CD14-positive monocyte (primary cell): ENCODE measurements around the gene WNT7B. TPM values are rescaled to one million over a fixed set of nuclear protein-coding genes. Genes with fewer than 3 reads are reported as not detected.

Experiments
- DNase-seq, 3 donors: peaks; one replicate each; pipeline ENCODE4 v3.0.0-alpha.2; 2011 to 2022
- H2AFZ ChIP-seq: 2 replicates; pipeline ENCODE4 v1.6.0; 2012; ENCODE audit warnings: mild to moderate bottlenecking, low read depth, low read length, inconsistent platforms; ENCODE audit not compliant: insufficient read depth, poor library complexity, severe bottlenecking
- H3K27ac ChIP-seq, 2 donors: 1 replicate in 1 of 2; 2 replicates in 1 of 2; pipeline ENCODE4 v1.5.1; 2012 to 2013; ENCODE audit warnings: low read length in 2 of 2, control low read depth in 1 of 2, inconsistent platforms in 1 of 2, low read depth in 1 of 2, mild to moderate bottlenecking in 1 of 2
- H3K27me3 ChIP-seq, 2 donors: one replicate each; pipeline versions ENCODE4 v1.6.0 to v1.6.1; 2011 to 2013; ENCODE audit warnings: low read length in 2 of 2; ENCODE audit not compliant: control insufficient read depth in 2 of 2, insufficient read depth in 2 of 2
- H3K36me3 ChIP-seq, 2 donors: replicated peaks in 1 of 2; 1 replicate in 1 of 2; 2 replicates in 1 of 2; pipeline versions ENCODE4 v1.5.1 to v1.6.1; 2012 to 2013; ENCODE audit warnings: low read length in 2 of 2, control low read depth in 1 of 2, inconsistent platforms in 1 of 2, mild to moderate bottlenecking in 1 of 2; ENCODE audit not compliant: insufficient read depth in 2 of 2, control insufficient read depth in 1 of 2
- H3K4me1 ChIP-seq, 2 donors: 1 replicate in 1 of 2; 2 replicates in 1 of 2; pipeline versions ENCODE4 v1.5.1 to v1.6.1; 2012 to 2013; ENCODE audit warnings: low read length in 2 of 2, control low read depth in 1 of 2, inconsistent platforms in 1 of 2, mild to moderate bottlenecking in 1 of 2, moderate library complexity in 1 of 2; ENCODE audit not compliant: insufficient read depth in 2 of 2, control insufficient read depth in 1 of 2
- H3K4me2 ChIP-seq: replicated peaks from 2 replicates; pipeline ENCODE3; 2012; ENCODE audit warnings: low read length, moderate library complexity, mild to moderate bottlenecking; ENCODE audit not compliant: poor library complexity, severe bottlenecking; ENCODE audit errors: extremely low read depth
- H3K4me3 ChIP-seq, 3 experiments: fragments of 200-600 bp in 1 of 3; sonication (generic) in 1 of 3; replicated peaks in 1 of 3; 1 replicate in 2 of 3; 2 replicates in 1 of 3; pipeline ENCODE4 v1.5.1; 2011 to 2013; ENCODE audit warnings: low read length in 3 of 3, mild to moderate bottlenecking in 3 of 3, control low read depth in 2 of 3, low read depth in 2 of 3, inconsistent platforms in 1 of 3, moderate library complexity in 1 of 3
- H3K79me2 ChIP-seq: 2 replicates; pipeline ENCODE4 v1.6.0; 2012; ENCODE audit warnings: mild to moderate bottlenecking, control low read depth, inconsistent platforms, low read length, moderate library complexity; ENCODE audit not compliant: insufficient read depth
- H3K9ac ChIP-seq: 2 replicates; pipeline ENCODE4 v1.6.0; 2017; ENCODE audit warnings: low read length, mild to moderate bottlenecking; ENCODE audit not compliant: insufficient read depth, poor library complexity, severe bottlenecking
- H3K9me3 ChIP-seq, 2 donors: replicated peaks in 1 of 2; 1 replicate in 1 of 2; 2 replicates in 1 of 2; pipeline versions ENCODE4 v1.5.1 to v1.6.1; 2012 to 2013; ENCODE audit warnings: low read length in 2 of 2, control low read depth in 1 of 2; ENCODE audit not compliant: control insufficient read depth in 1 of 2, insufficient read depth in 1 of 2
- H4K20me1 ChIP-seq: 2 replicates; pipeline ENCODE4 v1.6.0; 2012; ENCODE audit warnings: mild to moderate bottlenecking, low read length, control low read depth, moderate library complexity; ENCODE audit not compliant: insufficient read depth
- H3K27ac Mint-ChIP-seq, 7 donors: one replicate each; pipeline ENCODE4 v1.8.0; 2020; ENCODE audit warnings: mild to moderate bottlenecking in 7 of 7, mixed read lengths in 7 of 7, moderate library complexity in 6 of 7, inconsistent platforms in 2 of 7
- H3K27me3 Mint-ChIP-seq, 3 donors: one replicate each; pipeline ENCODE4 v1.8.0; 2021 to 2022; ENCODE audit warnings: low read depth in 3 of 3, mild to moderate bottlenecking in 3 of 3, mixed read lengths in 3 of 3, moderate library complexity in 3 of 3, inconsistent platforms in 1 of 3
- H3K36me3 Mint-ChIP-seq, 2 donors: one replicate each; pipeline ENCODE4 v1.8.0; 2020; ENCODE audit warnings: mixed read lengths in 2 of 2, inconsistent platforms in 1 of 2, mild to moderate bottlenecking in 1 of 2
- H3K4me1 Mint-ChIP-seq: one replicate; pipeline ENCODE4 v1.8.0; 2020; ENCODE audit warnings: mild to moderate bottlenecking, mixed read lengths
- H3K4me3 Mint-ChIP-seq, 2 donors: one replicate each; pipeline ENCODE4 v1.8.0; 2020; ENCODE audit warnings: mild to moderate bottlenecking in 2 of 2, mixed read lengths in 2 of 2, moderate library complexity in 1 of 2
- H3K9me3 Mint-ChIP-seq, 7 donors: one replicate each; pipeline ENCODE4 v1.8.0; 2020 to 2022; ENCODE audit warnings: mixed read lengths in 7 of 7, mild to moderate bottlenecking in 6 of 7, moderate library complexity in 6 of 7, inconsistent platforms in 2 of 7
- WGBS: methylation state at CpG from one replicate; pipeline ENCODE4 v1.1.5; 2013; ENCODE audit warnings: missing lambda C conversion rate; ENCODE audit not compliant: insufficient coverage; 5-methylcytosine and 5-hydroxymethylcytosine counted together
- intact Hi-C, 2 donors: fragments of 100-400 bp; cut with micrococcal nuclease; formaldehyde crosslinking; loops; one replicate each; pipeline versions ENCODE4 v1.15.0 to v1.15.1; 2023
- polyA plus RNA-seq, 3 donors: library from polyadenylated mRNA; depleted of rRNA in 1 of 3; unstranded in 2 of 3; stranded (reverse) in 1 of 3; fragments of 300-500 nt in 2 of 3; fragments of >200 nt in 1 of 3; fragmentation: Illumina TruSeq in 2 of 3; gene quantifications; 1 replicate in 2 of 3; 2 replicates in 1 of 3; pipeline ENCODE4 v1.2.3, GENCODE V29; 2012 to 2021
- TF ChIP-seq, protein P1 (sequence below): fragments of 200-600 bp; IDR thresholded peaks from one replicate; pipeline ENCODE4 v1.8.0; 2022; ENCODE audit warnings: antibody characterized with exemption, mild to moderate bottlenecking

WNT7B gene
- polyA plus RNA-seq, 3 donors, result not detected

DNA sequence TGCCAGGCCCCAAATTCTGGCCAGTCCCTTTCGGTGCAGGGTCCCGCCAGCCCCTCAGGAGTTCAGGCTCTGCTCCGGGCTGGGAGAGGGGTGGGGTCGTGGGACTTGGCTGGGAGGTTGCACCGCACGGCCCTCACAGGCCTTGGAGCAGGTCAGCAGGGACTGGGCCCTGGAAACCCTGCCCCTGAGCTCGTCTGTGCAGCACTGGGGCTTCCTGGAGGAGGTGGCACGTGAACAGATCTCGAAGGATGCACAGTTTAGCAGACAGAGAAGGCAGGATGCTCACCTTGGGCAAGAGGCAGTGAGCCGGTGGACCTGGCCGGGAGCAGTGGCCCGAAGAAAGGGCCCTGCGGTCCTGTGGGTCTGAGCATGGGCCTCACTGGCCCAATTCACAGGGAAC lies 70.0 kb downstream of the WNT7B start:
- WGBS, result 92% methylated on average over 13 of the region's 13 CpGs
- no peaks in the 10 kb centered on the region for H3K36me3 ChIP-seq
- no peaks in the 10 kb centered on the region for H3K9me3 ChIP-seq
- no peak overlapping the region for H3K4me2 ChIP-seq
- H3K9ac ChIP-seq, result no peak overlapping the region
- no peaks in the 10 kb centered on the region for H3K79me2 ChIP-seq
- no peaks in the 10 kb centered on the region for H3K9me3 Mint-ChIP-seq
- TF ChIP-seq, protein P1, sequence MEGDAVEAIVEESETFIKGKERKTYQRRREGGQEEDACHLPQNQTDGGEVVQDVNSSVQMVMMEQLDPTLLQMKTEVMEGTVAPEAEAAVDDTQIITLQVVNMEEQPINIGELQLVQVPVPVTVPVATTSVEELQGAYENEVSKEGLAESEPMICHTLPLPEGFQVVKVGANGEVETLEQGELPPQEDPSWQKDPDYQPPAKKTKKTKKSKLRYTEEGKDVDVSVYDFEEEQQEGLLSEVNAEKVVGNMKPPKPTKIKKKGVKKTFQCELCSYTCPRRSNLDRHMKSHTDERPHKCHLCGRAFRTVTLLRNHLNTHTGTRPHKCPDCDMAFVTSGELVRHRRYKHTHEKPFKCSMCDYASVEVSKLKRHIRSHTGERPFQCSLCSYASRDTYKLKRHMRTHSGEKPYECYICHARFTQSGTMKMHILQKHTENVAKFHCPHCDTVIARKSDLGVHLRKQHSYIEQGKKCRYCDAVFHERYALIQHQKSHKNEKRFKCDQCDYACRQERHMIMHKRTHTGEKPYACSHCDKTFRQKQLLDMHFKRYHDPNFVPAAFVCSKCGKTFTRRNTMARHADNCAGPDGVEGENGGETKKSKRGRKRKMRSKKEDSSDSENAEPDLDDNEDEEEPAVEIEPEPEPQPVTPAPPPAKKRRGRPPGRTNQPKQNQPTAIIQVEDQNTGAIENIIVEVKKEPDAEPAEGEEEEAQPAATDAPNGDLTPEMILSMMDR, result no peak
- no peak overlapping the region for H2AFZ ChIP-seq
- no peak overlapping the region for H3K4me3 Mint-ChIP-seq
- H4K20me1 ChIP-seq, result no peaks in the 10 kb centered on the region
- H3K4me1 Mint-ChIP-seq, result peaks cover 8% of the 10 kb centered on the region
- H3K4me1 ChIP-seq, result peaks cover 7% of the 10 kb centered on the region in 2 donors
- intact Hi-C loops, result no loop called here
- peaks cover 0 to 27% of the 10 kb centered on the region in 2 donors for H3K27me3 ChIP-seq
- DNase-seq, result no peak
- H3K27me3 Mint-ChIP-seq, result peaks cover 20 to 47% (median 43%) of the 10 kb centered on the region in 3 donors
- no peak overlapping the region for H3K27ac ChIP-seq
- no peak overlapping the region for H3K27ac Mint-ChIP-seq
- no peaks in the 10 kb centered on the region for H3K36me3 Mint-ChIP-seq
- no peak overlapping the region for H3K4me3 ChIP-seq

DNA sequence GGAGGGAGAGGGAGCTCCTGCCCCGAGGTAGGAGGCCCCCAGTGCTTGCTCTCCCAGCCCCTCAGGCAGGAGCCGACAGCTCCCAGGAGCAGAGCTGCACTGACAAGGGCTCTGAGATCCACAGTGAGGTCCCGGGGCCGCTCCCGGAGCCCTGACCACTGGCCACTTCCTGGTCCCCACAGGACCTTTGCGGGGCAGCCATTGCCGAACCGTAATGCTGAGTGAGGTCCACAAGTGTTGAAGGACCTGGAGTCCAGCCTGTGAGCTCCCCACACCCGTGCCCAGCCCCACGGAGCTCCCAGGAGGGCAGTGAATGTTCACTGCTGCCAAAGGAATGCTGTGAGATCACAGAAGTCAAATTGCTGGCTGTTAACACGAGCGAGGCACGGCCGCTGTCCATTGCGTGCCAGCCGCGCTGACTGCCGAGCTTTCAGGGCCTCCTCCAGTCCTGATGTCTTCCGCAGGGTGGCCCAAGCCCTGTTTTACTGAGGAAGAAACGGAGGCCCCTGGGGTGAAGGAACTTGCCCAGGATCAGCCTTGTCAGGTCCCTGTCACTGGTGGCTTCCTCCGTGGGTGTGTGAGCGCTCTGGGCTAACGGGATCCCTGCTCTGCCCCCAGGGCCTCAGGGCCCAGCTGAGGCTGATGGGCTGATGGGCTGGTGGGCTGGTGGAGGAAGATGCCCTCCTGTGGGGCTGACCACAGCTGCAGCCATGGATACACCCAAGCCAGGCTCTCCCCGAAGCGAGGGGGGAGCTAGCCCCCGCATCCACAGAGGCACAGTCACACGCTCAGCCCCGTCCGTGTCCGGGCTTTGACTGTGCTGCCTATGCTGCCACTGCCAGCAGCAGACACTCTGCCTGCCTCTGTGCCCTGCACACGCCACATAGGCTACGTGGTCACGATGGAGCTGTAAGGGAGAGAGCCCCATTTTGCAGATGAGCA lies 70.8 kb downstream of the WNT7B start:
- H3K4me3 Mint-ChIP-seq, result no peak overlapping the region
- H3K4me1 Mint-ChIP-seq, result peaks cover 3% of the 10 kb centered on the region
- TF ChIP-seq, protein P1, result no peak
- intact Hi-C loops, result no loop called here
- no peaks in the 10 kb centered on the region for H3K36me3 ChIP-seq
- no peak overlapping the region for H3K4me3 ChIP-seq
- H3K27me3 Mint-ChIP-seq, result peaks cover 24 to 54% (median 46%) of the 10 kb centered on the region in 3 donors
- no peak overlapping the region for H2AFZ ChIP-seq
- DNase-seq, result no peak
- H3K27ac Mint-ChIP-seq, result no peak overlapping the region
- H3K79me2 ChIP-seq, result no peaks in the 10 kb centered on the region
- no peaks in the 10 kb centered on the region for H4K20me1 ChIP-seq
- no peaks in the 10 kb centered on the region for H3K9me3 Mint-ChIP-seq
- H3K4me1 ChIP-seq, result no peaks in the 10 kb centered on the region
- H3K9ac ChIP-seq, result no peak overlapping the region
- H3K27ac ChIP-seq, result no peak overlapping the region
- peaks cover 0 to 27% of the 10 kb centered on the region in 2 donors for H3K27me3 ChIP-seq
- no peak overlapping the region for H3K4me2 ChIP-seq
- no peaks in the 10 kb centered on the region for H3K9me3 ChIP-seq
- 71% methylated on average over 33 of the region's 33 CpGs for WGBS
- H3K36me3 Mint-ChIP-seq, result no peaks in the 10 kb centered on the region
